Stimulated activated CD8-positive, alpha-beta memory T cell treated with anti-CD3 and anti-CD28 coated beads, Interleukin-15, amount 100 ng/mL, for 24 hours (primary cell): Measurements from ENCODE around the gene HELT.

Experiments
- DNase-seq: peaks from one replicate; pipeline ENCODE4 v3.0.0-alpha.2; 2020; ENCODE audit warnings: low read depth

Gene HELT

GRCh38 chr4:185003596-185004351, 14.5 kb upstream of the HELT start:
- no peak for DNase-seq

DNA sequence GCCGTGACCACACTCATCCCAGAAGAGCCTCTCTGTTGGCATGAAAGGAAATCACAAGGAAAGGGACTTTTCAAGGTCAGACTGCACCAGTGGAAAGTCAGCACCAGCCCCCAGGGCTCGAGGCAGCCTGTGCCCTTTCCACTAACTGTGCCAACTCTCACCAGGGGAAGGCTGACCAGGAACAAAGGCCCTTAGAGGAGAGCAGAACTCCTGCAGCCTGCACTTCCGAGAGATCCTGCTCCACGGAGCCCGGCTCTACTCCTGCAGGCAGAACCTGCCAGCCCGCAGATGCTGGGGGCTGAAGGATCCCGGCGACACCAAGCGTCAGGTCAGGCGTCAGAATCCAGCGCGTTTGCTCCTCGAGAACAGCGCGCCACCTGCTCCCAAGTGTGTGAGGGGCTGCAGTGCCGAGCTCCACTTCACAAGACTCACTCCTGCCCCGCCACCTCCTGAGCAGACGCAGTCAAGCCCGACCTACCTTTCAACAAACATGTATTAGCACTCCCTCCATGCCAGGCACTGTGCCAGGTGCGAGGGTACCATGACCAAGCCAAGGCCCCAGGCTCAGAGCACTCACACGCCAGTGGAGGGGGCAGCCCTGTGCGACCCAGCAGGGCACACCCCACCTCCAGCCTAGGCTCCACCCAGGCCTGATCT, 13.6 kb upstream of the HELT start:
- DNase-seq: no peak

DNA sequence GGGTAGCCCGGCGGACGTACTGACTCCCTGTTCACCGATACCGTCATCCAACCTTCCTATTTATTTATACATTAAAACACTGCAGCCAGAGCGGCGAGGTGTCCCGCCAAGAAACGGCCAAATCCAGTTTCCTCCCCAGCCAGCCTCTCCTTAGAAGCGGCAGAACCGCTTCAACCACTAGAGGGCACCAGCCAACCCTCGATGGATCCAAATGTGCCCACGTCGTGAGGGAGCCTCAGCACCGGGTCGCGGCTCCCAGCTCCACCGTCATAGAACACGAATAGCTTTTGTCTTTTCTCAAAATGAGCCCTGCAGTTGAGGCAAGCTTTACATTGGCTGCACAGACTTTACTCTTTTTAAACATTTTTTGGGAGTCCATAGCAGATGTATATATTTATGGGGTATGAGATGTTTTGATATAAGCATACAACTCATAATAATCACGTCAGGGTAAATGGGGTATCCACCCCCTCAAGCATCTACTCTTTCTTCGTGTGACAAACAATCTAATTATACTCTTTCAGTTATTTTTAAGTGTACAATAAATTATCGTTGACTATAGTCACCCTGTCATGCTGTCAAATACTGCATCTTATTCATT, 13.0 kb upstream of the HELT start:
- peak; percentile 55 for DNase-seq

GRCh38 chr4:185011408-185011807, 6.9 kb upstream of the HELT start:
- DNase-seq: no peak

GRCh38 chr4:185013417-185014125, 4.7 kb upstream of the HELT start:
- DNase-seq: no peak

- no peak for DNase-seq
Observed at GRCh38 chr4:185015108-185015507, 3.2 kb upstream of the HELT start.

- no peak for DNase-seq
Observed at GRCh38 chr4:185016101-185016940, 2.0 kb upstream of the HELT start.

GRCh38 chr4:185016946-185017758, 1.1 kb upstream of the HELT start:
- DNase-seq: no peak

- DNase-seq: no peak
Observed at GRCh38 chr4:185018834-185019455, 655 bp downstream of the HELT start.

DNA sequence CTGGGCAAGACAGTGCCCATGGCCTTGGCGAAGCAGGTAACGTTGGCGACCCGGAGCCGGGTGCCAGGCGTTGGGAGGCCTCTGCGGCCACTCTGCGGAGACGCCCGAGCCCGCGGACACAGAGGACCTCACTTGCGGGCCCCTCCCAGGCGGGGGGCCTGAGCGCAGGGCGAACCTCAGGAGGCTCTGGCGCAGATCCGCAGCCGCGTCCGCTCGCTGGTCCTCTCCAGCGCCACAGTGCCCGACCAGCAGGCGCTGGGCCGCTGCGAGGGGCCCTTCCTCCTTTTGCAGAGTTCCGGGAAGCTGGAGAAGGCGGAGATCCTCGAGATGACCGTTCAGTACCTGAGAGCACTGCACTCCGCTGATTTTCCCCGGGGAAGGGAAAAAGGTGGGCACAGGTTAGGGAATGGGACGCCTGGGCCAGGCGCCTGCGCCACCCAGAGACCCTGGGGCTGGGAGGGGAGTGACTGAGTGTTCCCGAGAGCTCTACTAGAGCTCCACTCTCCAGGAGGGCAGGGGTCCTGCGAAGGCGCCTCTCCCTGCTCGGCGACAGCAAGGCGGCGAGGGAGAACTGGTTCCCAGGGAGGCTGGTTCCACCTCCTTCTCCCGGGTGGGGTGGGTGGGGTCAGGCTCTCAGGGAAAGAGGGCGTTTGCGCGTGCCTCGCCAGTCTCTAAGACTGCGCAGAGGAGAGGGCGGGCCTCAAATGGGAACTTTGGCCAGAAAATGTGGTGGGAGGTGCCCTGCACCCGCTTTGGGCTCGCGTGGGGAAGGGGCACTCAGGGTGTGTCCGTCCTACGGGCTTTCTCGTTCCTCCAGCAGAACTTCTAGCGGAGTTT, 1.4 kb downstream of the HELT start:
- DNase-seq: no peak

DNA sequence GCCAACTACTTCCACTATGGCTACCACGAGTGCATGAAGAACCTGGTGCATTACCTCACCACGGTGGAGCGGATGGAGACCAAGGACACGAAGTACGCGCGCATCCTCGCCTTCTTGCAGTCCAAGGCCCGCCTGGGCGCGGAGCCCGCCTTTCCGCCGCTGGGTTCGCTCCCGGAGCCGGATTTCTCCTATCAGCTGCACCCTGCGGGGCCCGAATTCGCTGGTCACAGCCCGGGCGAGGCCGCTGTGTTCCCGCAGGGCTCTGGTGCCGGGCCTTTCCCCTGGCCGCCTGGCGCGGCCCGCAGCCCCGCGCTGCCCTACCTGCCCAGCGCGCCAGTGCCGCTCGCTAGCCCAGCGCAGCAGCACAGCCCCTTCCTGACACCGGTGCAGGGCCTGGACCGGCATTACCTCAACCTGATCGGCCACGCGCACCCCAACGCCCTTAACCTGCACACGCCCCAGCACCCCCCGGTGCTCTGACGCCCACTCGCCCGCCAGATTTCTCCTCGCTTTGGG, 2.1 kb downstream of the HELT start:
- no peak for DNase-seq

DNA sequence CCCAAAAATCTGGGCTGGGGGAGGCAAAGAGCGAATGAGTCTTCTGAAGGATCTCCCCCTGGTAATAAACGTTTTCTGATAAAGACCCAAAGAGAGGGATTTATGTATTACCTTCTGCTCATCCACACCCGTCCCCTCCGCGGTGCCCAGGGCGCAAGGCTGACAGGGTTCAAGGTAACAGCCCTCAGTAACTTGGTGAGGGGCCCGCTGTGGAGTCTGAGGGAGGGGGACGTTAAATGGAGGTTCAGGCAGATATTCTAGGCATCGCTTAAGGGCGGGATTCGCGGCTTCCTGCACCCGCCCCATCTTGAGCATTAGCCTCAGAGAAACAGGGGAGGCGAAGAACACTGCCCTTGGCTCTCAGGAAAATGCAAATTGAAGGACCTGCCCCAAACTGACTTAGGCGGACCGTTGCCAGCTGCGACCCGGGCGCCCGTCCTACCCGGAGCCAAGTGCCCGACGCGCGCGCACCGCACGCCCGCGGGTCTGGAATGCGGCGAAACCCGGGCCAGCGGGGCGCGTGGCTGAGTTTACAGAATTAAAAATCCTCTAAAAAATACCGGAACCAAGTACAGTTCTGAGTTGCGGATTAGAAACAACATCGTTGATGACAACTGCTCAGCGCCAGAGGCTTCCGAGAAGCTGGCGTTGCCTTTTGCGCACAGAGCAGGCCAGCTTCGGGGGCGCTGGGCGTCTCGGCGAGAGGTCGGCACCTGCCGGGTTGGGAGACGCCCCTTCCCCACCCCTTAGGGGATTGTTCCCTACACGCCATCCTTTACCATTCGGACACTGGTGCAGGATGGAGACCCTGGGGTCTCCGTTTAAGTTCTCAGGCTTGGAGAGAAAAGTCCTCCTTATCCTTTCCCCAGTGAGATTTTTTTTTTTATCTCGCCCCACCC, 2.8 kb downstream of the HELT start:
- no peak for DNase-seq

- no peak for DNase-seq
Observed at GRCh38 chr4:185023471-185023870, 5.2 kb downstream of the HELT start.

DNA sequence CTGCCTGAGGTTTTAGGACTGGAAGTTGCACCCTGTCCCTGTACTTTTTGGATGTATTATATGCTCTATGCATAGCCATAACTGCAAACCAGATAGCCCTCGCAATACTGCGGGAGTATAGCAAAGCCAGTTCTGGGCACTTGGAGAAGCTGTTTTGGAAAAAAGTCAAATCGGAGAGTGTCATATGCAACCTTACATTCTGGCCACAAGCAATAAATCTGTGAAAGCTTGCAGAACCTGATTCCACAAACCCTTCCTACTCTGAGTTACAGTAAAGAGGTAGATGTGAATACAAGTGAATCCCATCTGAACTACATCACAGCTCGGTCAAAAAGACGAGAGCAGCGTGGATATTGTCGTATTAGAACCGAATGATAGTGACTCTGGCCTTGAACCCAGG, 10.3 kb downstream of the HELT start:
- DNase-seq: no peak

DNA sequence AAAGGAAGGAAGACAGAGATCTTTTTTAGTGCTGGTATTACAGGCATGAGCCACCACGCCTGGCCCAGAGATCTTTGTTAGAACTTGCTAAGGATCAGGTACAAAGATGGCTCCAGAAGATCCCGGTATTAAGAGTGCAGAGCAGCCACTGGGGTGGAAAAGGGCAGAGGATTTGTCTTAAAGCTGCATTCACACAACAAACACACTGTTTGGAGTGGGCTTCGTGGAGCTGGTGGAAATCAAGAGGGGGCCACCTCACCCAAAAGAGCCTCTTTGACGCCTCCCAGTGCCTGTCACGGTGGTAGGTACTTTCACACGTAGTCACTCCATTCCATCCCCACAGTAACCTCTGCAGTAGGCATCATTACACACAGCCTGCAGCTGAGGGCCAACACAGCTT, 13.3 kb downstream of the HELT start:
- no peak for DNase-seq

GRCh38 chr4:185033072-185033471, 14.8 kb downstream of the HELT start:
- no peak for DNase-seq

DNA sequence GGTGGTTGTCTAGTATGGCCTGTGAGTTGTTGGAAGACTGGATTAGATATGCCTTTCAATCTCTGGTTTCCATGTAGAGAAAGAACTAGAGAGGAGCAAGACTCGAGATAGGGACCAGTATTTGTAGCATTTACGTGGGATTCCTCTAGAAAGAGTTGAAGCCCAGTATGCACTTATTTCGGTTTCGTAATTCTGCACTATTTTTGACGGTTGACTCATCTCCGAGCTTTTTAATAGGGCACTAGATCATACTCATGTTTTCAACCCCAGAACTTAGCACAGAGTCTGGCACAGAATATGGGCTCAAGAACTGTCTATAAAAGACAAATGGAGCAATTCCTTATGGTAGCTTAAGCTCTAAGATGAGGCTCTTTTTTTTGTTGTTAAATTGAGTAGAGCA, 15.7 kb downstream of the HELT start:
- no peak for DNase-seq

- no peak for DNase-seq
Observed at GRCh38 chr4:185035284-185035683, 17.0 kb downstream of the HELT start.
